ENCODE measurements around the gene DENND2D.

Gene DENND2D

DNA sequence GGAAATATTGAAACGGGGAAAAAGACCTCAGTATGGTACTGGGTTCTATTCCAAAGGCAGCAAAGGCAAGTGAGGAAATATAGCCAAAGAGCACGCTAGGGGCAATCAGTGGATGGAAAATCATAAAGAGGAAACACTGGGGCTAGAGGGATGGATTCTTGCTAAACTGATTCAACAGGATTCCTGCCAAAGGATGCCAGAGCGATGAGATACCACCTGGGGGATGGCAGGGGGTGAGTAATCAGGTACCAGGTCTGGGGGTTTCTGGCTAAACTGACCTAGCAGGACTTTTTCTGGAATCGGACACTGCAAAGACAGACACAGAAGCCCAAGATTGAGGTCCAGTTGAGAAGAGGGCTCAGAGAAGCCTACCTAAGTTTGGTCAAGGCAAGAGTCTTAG is 33.8 kb upstream of the DENND2D start:
- Histone ChIP-seq H3K27me3 (ENCODE audit: insufficient read depth, low read length) (no peaks in the 10 kb centered on the region), H3K36me3 (ENCODE audit: insufficient read depth, low read length) (peaks cover 90% of the 10 kb centered on the region), H3F3A (ENCODE audit: insufficient read depth, low read length) (no peaks in the 10 kb centered on the region), H4K20me1 (ENCODE audit: insufficient read depth, low read length) (no peaks in the 10 kb centered on the region), H3K4me3 (ENCODE audit: low read depth, low read length, poor library complexity, severe bottlenecking) (no peak overlapping the region), H3K4me2 (ENCODE audit: low read length) (no peak overlapping the region), H3K9me2 (ENCODE audit: low read depth, low read length) (no peaks in the 10 kb centered on the region), H3K9me3 (ENCODE audit: low read length) (no peaks in the 10 kb centered on the region), H3K79me2 (ENCODE audit: insufficient read depth, low read length) (peaks cover 32% of the 10 kb centered on the region), H3K4me1 (ENCODE audit: insufficient read depth, low read length, severe bottlenecking) (peaks cover 38% of the 10 kb centered on the region), H2AFZ (ENCODE audit: low read length) (no peak overlapping the region), H3K27ac (ENCODE audit: low read depth, low read length, poor library complexity, severe bottlenecking) (no peak overlapping the region), H3K9ac (ENCODE audit: low read length) (no peak overlapping the region)
- TF ChIP-seq, protein P1, sequence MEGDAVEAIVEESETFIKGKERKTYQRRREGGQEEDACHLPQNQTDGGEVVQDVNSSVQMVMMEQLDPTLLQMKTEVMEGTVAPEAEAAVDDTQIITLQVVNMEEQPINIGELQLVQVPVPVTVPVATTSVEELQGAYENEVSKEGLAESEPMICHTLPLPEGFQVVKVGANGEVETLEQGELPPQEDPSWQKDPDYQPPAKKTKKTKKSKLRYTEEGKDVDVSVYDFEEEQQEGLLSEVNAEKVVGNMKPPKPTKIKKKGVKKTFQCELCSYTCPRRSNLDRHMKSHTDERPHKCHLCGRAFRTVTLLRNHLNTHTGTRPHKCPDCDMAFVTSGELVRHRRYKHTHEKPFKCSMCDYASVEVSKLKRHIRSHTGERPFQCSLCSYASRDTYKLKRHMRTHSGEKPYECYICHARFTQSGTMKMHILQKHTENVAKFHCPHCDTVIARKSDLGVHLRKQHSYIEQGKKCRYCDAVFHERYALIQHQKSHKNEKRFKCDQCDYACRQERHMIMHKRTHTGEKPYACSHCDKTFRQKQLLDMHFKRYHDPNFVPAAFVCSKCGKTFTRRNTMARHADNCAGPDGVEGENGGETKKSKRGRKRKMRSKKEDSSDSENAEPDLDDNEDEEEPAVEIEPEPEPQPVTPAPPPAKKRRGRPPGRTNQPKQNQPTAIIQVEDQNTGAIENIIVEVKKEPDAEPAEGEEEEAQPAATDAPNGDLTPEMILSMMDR (IDR thresholded peaks at IDR 0.05; ENCODE audit: low read length) = no peak
- TF ChIP-seq EZH2 (IDR thresholded peaks at IDR 0.05; ENCODE audit: borderline replicate concordance, low read length) = no peak

DNA sequence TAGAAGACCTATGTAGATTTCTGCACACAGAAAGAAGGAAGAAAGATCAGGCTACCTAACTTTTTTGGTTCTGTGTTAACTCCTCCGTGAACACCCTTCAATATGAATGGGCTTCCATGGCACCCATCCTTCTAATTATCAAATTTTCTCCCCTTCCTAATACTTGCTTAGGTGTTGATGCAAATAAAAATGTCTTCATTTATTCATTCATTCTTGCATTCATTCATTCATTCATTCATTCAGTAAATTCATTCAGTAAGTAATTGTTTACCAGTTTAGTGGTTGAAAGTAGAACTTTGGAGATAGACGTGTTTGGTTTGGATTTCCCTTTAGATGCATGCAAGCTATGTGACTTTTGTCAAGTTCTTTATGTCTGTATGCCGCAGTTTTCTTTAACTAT is 31.7 kb upstream of the DENND2D start:
- H3K9ac ChIP-seq (ENCODE audit: low read length) = peak overlapping the region; percentile 86
- TF ChIP-seq, protein P1 (IDR thresholded peaks at IDR 0.05; ENCODE audit: low read length) = no peak
- TF ChIP-seq EZH2 (IDR thresholded peaks at IDR 0.05; ENCODE audit: borderline replicate concordance, low read length) = no peak
- no peaks in the 10 kb centered on the region for H3F3A ChIP-seq (ENCODE audit: insufficient read depth, low read length)
- peaks cover 32% of the 10 kb centered on the region for H3K79me2 ChIP-seq (ENCODE audit: insufficient read depth, low read length)
- peak overlapping the region; percentile 72 for H3K4me3 ChIP-seq (ENCODE audit: low read depth, low read length, poor library complexity, severe bottlenecking)
- no peaks in the 10 kb centered on the region for H3K9me2 ChIP-seq (ENCODE audit: low read depth, low read length)
- peaks cover 59% of the 10 kb centered on the region for H3K4me1 ChIP-seq (ENCODE audit: insufficient read depth, low read length, severe bottlenecking)
- peak overlapping the region; percentile 95 for H3K4me2 ChIP-seq (ENCODE audit: low read length)
- H4K20me1 ChIP-seq (ENCODE audit: insufficient read depth, low read length) = no peaks in the 10 kb centered on the region
- peak overlapping the region; percentile 100 for H3K27ac ChIP-seq (ENCODE audit: low read depth, low read length, poor library complexity, severe bottlenecking)
- no peak overlapping the region for H2AFZ ChIP-seq (ENCODE audit: low read length)
- H3K9me3 ChIP-seq (ENCODE audit: low read length) = no peaks in the 10 kb centered on the region
- H3K36me3 ChIP-seq (ENCODE audit: insufficient read depth, low read length) = peaks cover 69% of the 10 kb centered on the region
- no peaks in the 10 kb centered on the region for H3K27me3 ChIP-seq (ENCODE audit: insufficient read depth, low read length)

DNA sequence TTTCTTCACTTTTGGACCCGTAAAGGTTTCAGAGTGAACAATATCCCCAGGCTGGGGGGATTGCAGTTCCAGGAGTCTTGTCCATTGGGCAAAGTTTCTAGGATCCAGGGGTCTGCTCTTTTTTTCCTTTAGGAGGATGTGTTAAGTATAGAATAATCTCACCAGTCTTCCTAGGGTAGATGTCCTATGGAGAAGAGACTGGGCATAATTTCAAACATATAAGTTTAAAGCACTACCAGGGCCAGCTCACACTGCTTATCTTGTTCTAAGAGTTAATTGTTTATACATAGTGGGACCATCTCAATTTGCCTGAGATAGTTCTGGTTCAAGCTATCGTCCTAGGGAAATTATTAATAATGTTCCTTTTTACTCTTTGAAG is 28.3 kb upstream of the DENND2D start:
- Histone ChIP-seq H3K9me2 (ENCODE audit: low read depth, low read length) (no peaks in the 10 kb centered on the region), H3F3A (ENCODE audit: insufficient read depth, low read length) (peaks cover 10% of the 10 kb centered on the region; the same call in 1 of the 2 replicates), H3K4me3 (ENCODE audit: low read depth, low read length, poor library complexity, severe bottlenecking) (no peak overlapping the region), H3K27ac (ENCODE audit: low read depth, low read length, poor library complexity, severe bottlenecking) (peak overlapping the region; percentile 100), H3K4me1 (ENCODE audit: insufficient read depth, low read length, severe bottlenecking) (peaks cover 92% of the 10 kb centered on the region), H3K9me3 (ENCODE audit: low read length) (no peaks in the 10 kb centered on the region), H3K27me3 (ENCODE audit: insufficient read depth, low read length) (no peaks in the 10 kb centered on the region), H3K79me2 (ENCODE audit: insufficient read depth, low read length) (peaks cover 32% of the 10 kb centered on the region), H3K9ac (ENCODE audit: low read length) (peak overlapping the region; percentile 32; the same call in 1 of the 2 replicates), H4K20me1 (ENCODE audit: insufficient read depth, low read length) (no peaks in the 10 kb centered on the region), H2AFZ (ENCODE audit: low read length) (no peak overlapping the region), H3K4me2 (ENCODE audit: low read length) (peak overlapping the region; percentile 17; the same call in 1 of the 2 replicates), H3K36me3 (ENCODE audit: insufficient read depth, low read length) (peaks cover 37% of the 10 kb centered on the region)
- TF ChIP-seq EZH2 (IDR thresholded peaks at IDR 0.05; ENCODE audit: borderline replicate concordance, low read length) = no peak
- TF ChIP-seq, protein P1 (IDR thresholded peaks at IDR 0.05; ENCODE audit: low read length) = no peak

Data from OCI-LY1 (cell line).